HL-60 (cell line): ENCODE data around the gene MAP3K1.

Experiments
- CTCF ChIP-seq: IDR thresholded peaks from one replicate; pipeline ENCODE4 v1.5.1; 2011; ENCODE audit warnings: low read length, control low read depth, inconsistent platforms; ENCODE audit not compliant: insufficient read depth
- POLR2AphosphoS5 ChIP-seq: IDR thresholded peaks from 2 replicates; pipeline ENCODE4 v1.6.1; 2012; ENCODE audit warnings: low read depth
- REST ChIP-seq: IDR thresholded peaks from 2 replicates; pipeline ENCODE4 v1.6.1; 2012; ENCODE audit warnings: low read depth; ENCODE audit not compliant: insufficient replicate concordance
- SPI1 ChIP-seq: IDR thresholded peaks from 2 replicates; pipeline ENCODE4 v1.6.1; 2012; ENCODE audit warnings: low read depth, mild to moderate bottlenecking, borderline replicate concordance

- TF ChIP-seq POLR2AphosphoS5 (no peak), CTCF (no peak), REST (no peak), SPI1 (no peak)
Observed at GRCh38 chr5:56845277-56845676, 29.9 kb downstream of the MAP3K1 start.
